Stimulated activated CD4-positive, alpha-beta T cell treated with anti-CD3 and anti-CD28 coated beads, Interleukin-12 subunit alpha, Interleukin-12 subunit beta, amount 100 ng/mL, for 48 hours (primary cell): ENCODE results near the gene MYH15.

ENCODE experiments used
- DNase-seq, 3 donors: peaks; one replicate each; pipeline ENCODE4 v3.0.0-alpha.2; 2020; ENCODE audit warnings: low read depth in 2 of 3, low spot score in 1 of 3

The MYH15 gene

DNA sequence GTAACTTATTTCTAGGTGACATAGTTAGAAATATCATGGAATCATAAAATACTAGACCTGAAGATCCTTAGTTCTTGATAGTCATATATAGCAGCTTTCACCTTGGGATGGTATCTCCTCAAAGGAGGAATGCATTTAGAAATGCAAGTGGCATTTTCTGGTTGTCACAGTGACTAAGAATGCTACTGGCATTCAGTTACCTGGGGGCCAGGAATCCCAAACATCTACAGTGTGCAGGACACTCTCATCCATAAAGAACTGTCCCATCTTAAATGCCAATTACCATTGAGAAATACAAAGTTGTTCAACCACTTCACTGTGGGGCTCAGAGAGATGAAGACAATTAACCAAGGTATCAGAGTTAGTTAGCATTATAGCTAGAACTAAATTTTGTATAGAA, 36.7 kb downstream of the MYH15 start:
- no peak for DNase-seq

DNA sequence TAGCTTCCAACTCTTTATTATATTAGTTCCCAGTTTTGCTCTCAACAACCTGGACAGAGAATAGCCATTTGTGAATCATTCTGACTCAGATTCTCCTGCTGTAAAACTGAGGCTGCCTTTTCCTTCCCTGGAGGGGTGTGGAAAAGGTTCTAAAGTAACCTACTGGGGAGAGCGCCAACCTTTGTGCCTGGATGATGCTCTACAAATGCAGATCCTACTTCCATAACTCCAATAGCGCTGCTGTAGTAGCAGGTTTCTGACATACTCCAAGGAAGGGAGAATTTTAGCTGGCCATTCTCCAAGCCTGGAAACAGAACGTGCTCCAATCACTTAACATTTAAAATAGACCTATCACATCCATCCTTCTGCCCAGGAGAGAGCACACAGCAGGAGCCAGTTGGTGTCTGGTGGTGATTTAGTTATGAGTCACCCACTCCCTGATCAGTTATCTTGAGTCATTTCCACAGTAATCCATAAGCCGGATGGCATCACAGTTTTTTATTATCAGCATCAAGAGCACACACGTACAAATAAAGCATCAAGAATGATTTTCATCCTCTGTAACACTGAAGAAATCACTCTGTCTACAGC, 38.3 kb downstream of the MYH15 start:
- DNase-seq = no peak

GRCh38 chr3:108471426-108471825, 39.0 kb downstream of the MYH15 start:
- DNase-seq = no peak

GRCh38 chr3:108469126-108469525, 41.3 kb downstream of the MYH15 start:
- no peak for DNase-seq

GRCh38 chr3:108468577-108468976, 41.8 kb downstream of the MYH15 start:
- DNase-seq = no peak

- no peak for DNase-seq
Measured at GRCh38 chr3:108462899-108463298, 47.5 kb downstream of the MYH15 start.

- no peak for DNase-seq
Measured at GRCh38 chr3:108461661-108462111, 48.7 kb downstream of the MYH15 start.

DNA sequence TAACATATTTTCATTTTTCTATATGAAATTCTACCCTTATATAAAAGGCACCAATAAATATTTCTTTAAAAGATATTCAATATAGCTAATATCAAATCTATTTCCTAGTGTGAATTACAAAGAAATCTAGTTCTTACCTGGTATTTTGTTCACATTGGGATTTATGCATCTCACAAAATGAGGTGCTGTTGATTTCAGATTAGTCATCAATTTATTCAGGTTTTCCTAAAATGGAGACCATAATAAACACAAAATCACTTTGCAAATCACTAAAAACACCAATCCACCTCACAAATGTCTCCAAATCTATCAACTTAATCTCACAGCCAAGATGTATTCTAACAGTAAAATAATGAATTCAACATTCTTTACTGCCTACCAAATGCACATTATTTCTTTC, 51.2 kb downstream of the MYH15 start:
- DNase-seq = no peak

GRCh38 chr3:108455212-108455705, 55.1 kb downstream of the MYH15 start:
- DNase-seq = no peak

DNA sequence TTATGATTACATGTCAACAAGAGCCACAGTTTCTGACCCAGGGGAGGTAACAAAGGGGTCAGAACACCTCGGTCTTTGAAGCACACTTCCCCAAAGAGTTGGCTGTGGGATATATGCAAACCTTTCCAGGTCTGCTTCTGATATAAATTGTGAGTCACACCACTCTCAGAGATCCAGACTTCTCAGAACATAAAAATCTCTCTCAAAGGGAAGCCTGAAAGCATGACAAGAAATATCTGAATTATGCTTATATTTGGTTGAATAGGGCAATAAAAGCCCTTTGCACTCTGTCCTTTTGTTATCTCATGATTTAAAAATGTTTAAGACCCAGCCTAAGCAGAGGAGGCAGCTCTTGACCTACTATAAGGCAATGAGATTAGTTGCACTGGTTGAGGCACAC, 56.8 kb downstream of the MYH15 start:
- no peak for DNase-seq

DNA sequence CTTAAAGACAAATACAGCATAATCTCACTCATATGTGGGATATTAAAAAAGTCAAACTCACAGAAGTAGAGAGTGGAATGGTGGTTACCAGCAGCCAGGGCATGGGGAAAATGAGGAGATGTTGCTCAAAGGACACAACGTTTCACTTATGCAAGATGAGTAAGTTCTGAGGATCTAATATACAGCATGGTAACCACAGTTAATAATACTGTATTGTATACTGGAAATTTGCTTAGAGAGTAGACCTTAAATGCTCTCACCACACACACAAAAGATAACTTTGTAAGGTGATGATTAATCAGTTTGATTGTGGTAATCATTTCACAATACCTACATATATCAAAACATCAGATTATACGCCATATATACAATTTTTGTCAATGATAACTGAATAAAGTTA, 60.0 kb downstream of the MYH15 start:
- no peak for DNase-seq

- no peak for DNase-seq
Measured at GRCh38 chr3:108448593-108448992, 61.8 kb downstream of the MYH15 start.

GRCh38 chr3:108447096-108447847, 63.1 kb downstream of the MYH15 start:
- no peak for DNase-seq

GRCh38 chr3:108442281-108442680, 68.1 kb downstream of the MYH15 start:
- DNase-seq = no peak

- DNase-seq = no peak
Measured at GRCh38 chr3:108441518-108441917, 68.9 kb downstream of the MYH15 start.

- no peak for DNase-seq
Measured at GRCh38 chr3:108441071-108441507, 69.3 kb downstream of the MYH15 start.

- DNase-seq = no peak
Measured at GRCh38 chr3:108438542-108438941, 71.9 kb downstream of the MYH15 start.

- no peak for DNase-seq
Measured at GRCh38 chr3:108437439-108437838, 73.0 kb downstream of the MYH15 start.

GRCh38 chr3:108433928-108434327, 76.5 kb downstream of the MYH15 start:
- DNase-seq = no peak

DNA sequence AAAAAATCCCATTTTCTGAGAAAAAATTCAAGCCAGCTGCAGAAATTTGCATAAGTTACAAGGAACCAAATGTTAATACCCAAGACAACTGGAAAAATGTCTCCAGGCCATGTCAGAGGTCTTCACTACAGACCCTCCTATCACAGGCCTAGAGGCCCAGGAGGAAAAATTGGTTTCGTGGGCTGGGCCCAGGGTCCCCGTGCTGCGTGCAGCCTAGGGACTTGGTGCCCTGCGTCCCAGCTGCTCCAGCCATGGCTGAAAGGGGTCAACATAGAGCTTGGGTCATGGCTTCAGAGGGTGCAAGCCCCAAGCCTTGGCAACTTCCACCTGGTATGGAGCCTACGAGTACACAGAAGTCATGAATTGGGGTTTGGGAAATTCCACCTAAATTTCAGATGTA, 78.0 kb downstream of the MYH15 start:
- DNase-seq = no peak

GRCh38 chr3:108430540-108430939, 79.9 kb downstream of the MYH15 start:
- DNase-seq = no peak

- DNase-seq = no peak
Measured at GRCh38 chr3:108428586-108428985, 81.8 kb downstream of the MYH15 start.

- no peak for DNase-seq
Measured at GRCh38 chr3:108420926-108421325, 89.5 kb downstream of the MYH15 start.
